Epithelial cell of esophagus (primary cell): ENCODE data around the gene CTSW.

Experiments
- DNase-seq: peaks from one replicate; pipeline ENCODE4 v3.0.0; 2010; ENCODE audit warnings: low read depth
- H3K4me3 ChIP-seq: 2 replicates; pipeline ENCODE4 v1.5.1; 2011; ENCODE audit warnings: mild to moderate bottlenecking, low read length, control low read depth
- CTCF ChIP-seq: IDR thresholded peaks from 2 replicates; pipeline ENCODE4 v1.5.1; 2011; ENCODE audit warnings: low read depth, mild to moderate bottlenecking, low read length, control low read depth, inconsistent platforms; ENCODE audit not compliant: insufficient read depth; ENCODE audit errors: missing control alignments

CTSW gene

GRCh38 chr11:65915821-65916251 lies 36.2 kb downstream of the CTSW start:
- H3K4me3 ChIP-seq, result no peak overlapping the region
- TF ChIP-seq CTCF, result no peak
- DNase-seq, result peak; percentile 97

- DNase-seq, result no peak
- TF ChIP-seq CTCF, result no peak
- H3K4me3 ChIP-seq, result no peak overlapping the region
Measured at GRCh38 chr11:65916391-65916790, 36.8 kb downstream of the CTSW start.

GRCh38 chr11:65917077-65917433 lies 37.4 kb downstream of the CTSW start:
- H3K4me3 ChIP-seq, result no peak overlapping the region
- DNase-seq, result no peak
- no peak for TF ChIP-seq CTCF

- peak overlapping the region; percentile 85 for H3K4me3 ChIP-seq
- no peak for DNase-seq
- no peak for TF ChIP-seq CTCF
Measured at GRCh38 chr11:65917434-65918210, 38.0 kb downstream of the CTSW start.

GRCh38 chr11:65918211-65919140 lies 38.8 kb downstream of the CTSW start, which contains the start of gene C11orf68:
Gene C11orf68 (minus strand): TSS chr11:65919062. CDS start chr11:65919031, 31 bp downstream.
- DNase-seq, result peak; percentile 60
- no peak for TF ChIP-seq CTCF
- H3K4me3 ChIP-seq, result peak within 1 kb of the TSS; percentile 85

GRCh38 chr11:65919141-65919572 lies 39.5 kb downstream of the CTSW start, which contains the start of gene DRAP1:
Gene DRAP1 (plus strand): TSS chr11:65919426. CDS start chr11:65919502, 76 bp downstream.
- peak within 1 kb of the TSS; percentile 85 for H3K4me3 ChIP-seq
- TF ChIP-seq CTCF, result no peak
- DNase-seq, result peak; percentile 99
